NCI-H510A treated with DMSO at 0.1 percent for 48 hours (cell line): Measurements from ENCODE around the gene FBLN1.

Experiments
- DNase-seq: peaks from one replicate; lab custom pipeline; 2025; lab: John Stamatoyannopoulos, UW

FBLN1 gene

DNA sequence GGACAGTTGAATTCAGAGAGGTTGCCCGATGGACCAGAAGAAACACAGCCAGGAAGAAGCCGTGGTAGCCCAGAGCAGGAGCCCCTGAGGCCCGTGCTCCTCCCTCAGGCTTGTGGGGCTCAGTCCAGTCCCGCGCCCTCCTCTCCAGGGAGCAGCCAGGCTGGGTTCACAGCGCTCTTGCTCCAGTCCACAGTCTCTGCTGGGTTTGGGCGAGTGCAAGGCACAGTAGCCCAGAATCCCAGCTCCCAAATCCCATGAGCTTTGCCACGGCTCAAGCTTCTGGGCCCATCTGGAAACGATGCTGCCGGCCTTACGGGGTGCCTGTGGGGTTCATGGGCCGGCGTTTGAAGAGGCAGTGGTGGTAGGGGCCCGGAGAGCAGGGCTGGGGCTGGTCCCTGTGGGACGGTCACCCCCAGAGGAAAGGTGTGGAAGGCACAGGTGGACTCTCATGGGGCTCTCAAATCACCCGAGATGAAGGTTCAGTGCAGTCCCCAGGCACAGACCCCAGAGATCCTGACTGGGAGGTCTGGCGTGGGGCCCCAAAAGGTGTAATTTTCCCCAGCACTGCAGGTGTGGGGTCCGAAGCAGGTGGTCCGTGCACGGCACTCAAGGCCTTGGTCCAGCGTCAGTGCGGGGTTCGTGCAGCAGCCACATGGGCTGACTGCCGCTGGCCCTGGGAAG lies 138.4 kb downstream of the FBLN1 start:
- DNase-seq = no peak

DNA sequence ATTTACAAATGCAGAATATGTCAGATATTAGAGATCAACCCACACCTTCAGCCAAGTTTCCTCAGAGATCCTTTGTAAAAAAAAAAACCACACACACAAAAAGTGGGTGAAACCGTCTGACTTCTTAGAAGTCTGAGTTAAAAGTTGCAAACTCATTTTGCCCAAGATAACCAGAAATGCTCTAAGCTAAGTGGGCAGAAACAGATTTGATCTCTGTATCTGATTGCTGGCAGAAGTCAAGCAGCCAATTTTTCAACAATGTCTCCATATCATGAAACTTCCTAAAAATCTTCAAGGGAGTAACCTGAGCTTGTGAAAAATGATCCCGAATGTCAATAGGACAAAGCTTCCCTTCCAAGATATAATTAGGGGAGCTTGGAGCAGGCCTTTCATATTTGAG lies 140.3 kb downstream of the FBLN1 start:
- DNase-seq = no peak

GRCh38 chr22:45644714-45645113 lies 142.0 kb downstream of the FBLN1 start:
- DNase-seq = no peak

- DNase-seq = no peak
Measured at GRCh38 chr22:45645150-45645525, 142.5 kb downstream of the FBLN1 start.

DNA sequence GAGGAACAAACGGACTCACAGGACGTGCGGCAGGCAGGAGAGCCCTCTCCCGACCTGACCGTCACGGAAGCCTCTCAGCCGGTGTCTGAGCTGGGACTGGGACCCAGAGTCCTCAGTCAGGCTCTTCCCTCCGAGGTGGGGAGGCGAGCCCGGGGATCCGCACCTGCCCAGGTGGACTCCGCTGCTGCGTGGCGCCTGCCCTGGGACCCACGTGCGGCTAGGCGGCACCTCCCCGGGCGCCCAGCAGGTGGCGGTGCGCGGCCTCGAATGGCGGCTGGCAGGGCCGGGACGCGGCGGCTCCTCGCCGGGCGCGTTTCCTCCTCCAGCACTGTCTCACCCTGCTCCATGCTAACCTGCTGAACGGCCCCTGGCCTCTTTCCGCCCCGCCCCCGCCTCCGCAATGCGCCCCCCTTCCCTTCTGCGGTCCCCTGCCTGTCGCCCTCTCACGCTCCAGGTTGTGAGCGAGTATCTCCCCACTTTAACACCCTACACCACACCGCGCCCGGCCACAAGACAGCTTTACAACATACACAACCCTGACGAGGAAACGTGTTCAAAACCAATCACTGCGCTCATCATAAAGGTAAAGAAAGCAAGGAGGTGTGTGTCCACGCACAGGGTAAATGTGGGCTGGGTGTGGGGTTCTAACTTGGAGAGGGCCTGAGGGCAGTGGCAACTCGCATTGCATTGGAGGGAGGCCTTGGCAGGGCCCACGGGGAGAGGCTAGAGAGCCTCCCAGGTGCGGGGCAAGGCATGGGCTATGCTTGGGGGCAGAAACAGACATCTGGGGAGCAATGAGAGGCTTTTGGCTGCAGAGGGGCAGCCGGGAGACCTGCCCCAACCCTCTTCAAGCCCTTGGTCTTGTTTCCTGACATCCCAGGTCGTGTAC lies 143.1 kb downstream of the FBLN1 start:
- peak; percentile 15 for DNase-seq

DNA sequence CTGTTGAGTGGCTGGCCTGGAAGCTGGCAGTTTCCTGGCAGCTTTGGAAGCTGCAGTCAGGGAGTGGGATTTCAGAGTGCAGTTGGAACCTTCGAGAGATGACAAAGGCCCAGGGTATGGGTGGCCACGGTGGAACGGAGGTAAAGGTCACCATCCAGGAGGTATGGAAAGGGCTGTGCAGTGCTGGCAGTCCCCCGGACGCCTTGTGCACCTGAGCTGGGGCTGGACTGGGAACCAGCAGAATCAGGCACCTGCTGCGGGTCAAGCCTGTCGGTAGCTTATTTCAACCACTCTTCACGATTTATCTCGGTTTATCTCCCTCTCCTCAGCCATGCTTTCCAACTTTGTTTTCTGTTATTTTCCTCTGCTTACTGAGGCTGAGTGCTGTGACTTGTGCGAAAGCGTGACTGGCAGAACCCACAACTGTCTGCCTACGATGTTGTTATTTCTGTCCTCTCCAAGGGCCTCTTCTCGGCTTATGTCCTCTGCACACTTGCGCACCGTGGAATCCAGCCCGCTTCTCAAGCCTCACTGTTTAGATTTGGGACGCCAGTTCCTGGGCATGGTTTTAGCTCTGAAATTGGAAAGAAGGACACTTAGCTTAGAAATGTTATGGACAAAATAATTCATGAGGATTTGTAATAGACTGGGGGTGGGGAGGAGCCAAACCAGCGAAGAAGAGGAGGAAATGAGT lies 145.0 kb downstream of the FBLN1 start:
- DNase-seq = no peak

GRCh38 chr22:45648301-45649117 lies 145.8 kb downstream of the FBLN1 start:
- DNase-seq = no peak

GRCh38 chr22:45649809-45650208 lies 147.1 kb downstream of the FBLN1 start:
- no peak for DNase-seq

GRCh38 chr22:45650721-45651120 lies 148.0 kb downstream of the FBLN1 start:
- no peak for DNase-seq
